Keratinocyte (primary cell): ENCODE data around the gene CDKN1B. TPM values are rescaled to one million over a fixed set of nuclear protein-coding genes. Genes with fewer than 3 reads are reported as not detected.

Experiments
- DNase-seq: peaks from one replicate; pipeline ENCODE4 v3.0.0-alpha.2; 2011; ENCODE audit warnings: low read depth, missing footprints, low spot score
- FAIRE-seq: peaks from 2 replicates; lab custom pipeline; 2011; peaks lifted over from hg19 to GRCh38; lab: Jason Lieb, UNC
- H2AFZ ChIP-seq: 2 replicates; pipeline ENCODE4 v1.6.0; 2012; ENCODE audit warnings: low read length, control low read depth, inconsistent platforms; ENCODE audit not compliant: control insufficient read depth
- H3K27ac ChIP-seq: 2 replicates; pipeline ENCODE4 v1.5.1; 2011; ENCODE audit warnings: low read length; ENCODE audit not compliant: control insufficient read depth, insufficient read depth
- H3K27me3 ChIP-seq: 3 replicates; pipeline ENCODE4 v1.6.0; 2011; ENCODE audit warnings: low read length; ENCODE audit not compliant: control insufficient read depth, insufficient read depth; ENCODE audit errors: extremely low read depth
- H3K36me3 ChIP-seq, 2 experiments: 2 replicates in 1 of 2; 3 replicates in 1 of 2; pipeline ENCODE4 v1.5.1; 2011; ENCODE audit warnings: low read length in 2 of 2, mild to moderate bottlenecking in 1 of 2; ENCODE audit not compliant: control insufficient read depth in 2 of 2, insufficient read depth in 2 of 2; ENCODE audit errors: extremely low read depth in 1 of 2
- H3K4me1 ChIP-seq: 3 replicates; pipeline ENCODE4 v1.5.1; 2011; ENCODE audit warnings: low read length; ENCODE audit not compliant: control insufficient read depth, insufficient read depth; ENCODE audit errors: extremely low read depth
- H3K4me2 ChIP-seq: 3 replicates; pipeline ENCODE4 v1.6.0; 2011; ENCODE audit warnings: low read depth, low read length; ENCODE audit not compliant: control insufficient read depth, insufficient read depth; ENCODE audit errors: extremely low read depth
- H3K4me3 ChIP-seq, 3 experiments: fragments of 200-600 bp in 1 of 3; sonication (generic) in 1 of 3; 2 replicates in 2 of 3; 3 replicates in 1 of 3; pipeline ENCODE4 v1.5.1; 2011 to 2016; ENCODE audit warnings: low read length in 3 of 3, mild to moderate bottlenecking in 3 of 3, control low read depth in 2 of 3, inconsistent platforms in 1 of 3, low read depth in 1 of 3, mixed read lengths in 1 of 3, mixed run types in 1 of 3, moderate library complexity in 1 of 3; ENCODE audit not compliant: control insufficient read depth in 2 of 3, insufficient read depth in 2 of 3; ENCODE audit errors: extremely low read depth in 1 of 3
- H3K79me2 ChIP-seq: 2 replicates; pipeline ENCODE4 v1.6.0; 2012; ENCODE audit warnings: low read length; ENCODE audit not compliant: control insufficient read depth, insufficient read depth
- H3K9ac ChIP-seq: 3 replicates; pipeline ENCODE4 v1.6.0; 2011; ENCODE audit warnings: low read length; ENCODE audit not compliant: control insufficient read depth, insufficient read depth; ENCODE audit errors: extremely low read depth
- H3K9me1 ChIP-seq: 3 replicates; pipeline ENCODE4 v1.6.0; 2011; ENCODE audit warnings: low read length; ENCODE audit not compliant: control insufficient read depth, insufficient read depth; ENCODE audit errors: extremely low read depth
- H3K9me3 ChIP-seq: 2 replicates; pipeline ENCODE4 v1.5.1; 2012; ENCODE audit warnings: low read depth, low read length; ENCODE audit not compliant: control insufficient read depth
- H4K20me1 ChIP-seq: 3 replicates; pipeline ENCODE4 v1.6.0; 2011; ENCODE audit warnings: low read length; ENCODE audit not compliant: control insufficient read depth, insufficient read depth; ENCODE audit errors: extremely low read depth
- CTCF ChIP-seq, 3 experiments: IDR thresholded peaks in 1 of 3; conservative IDR thresholded peaks in 1 of 3; optimal IDR thresholded peaks in 1 of 3; 2 replicates in 2 of 3; 3 replicates in 1 of 3; pipeline versions ENCODE3 to v1.5.1; 2011; ENCODE audit warnings: low read length in 3 of 3, mild to moderate bottlenecking in 3 of 3, moderate library complexity in 2 of 3, control low read depth in 1 of 3, inconsistent platforms in 1 of 3; ENCODE audit not compliant: insufficient read depth in 2 of 3; ENCODE audit errors: extremely low read depth in 1 of 3
- EZH2 ChIP-seq: IDR thresholded peaks from one replicate; pipeline ENCODE4 v1.6.1; 2012; ENCODE audit warnings: inconsistent platforms, mild to moderate bottlenecking, low read length, moderate library complexity
- dilution Hi-C: fragments of 300-500 bp; cut with MboI; formaldehyde crosslinking; loops from one replicate; pipeline ENCODE4 v1.7.0; 2020; ENCODE audit warnings: low sequenced_read_pairs; ENCODE audit not compliant: extremely low pct_ligation_motif_present
- polyA plus RNA-seq, 5 experiments: library from polyadenylated mRNA; depleted of rRNA in 3 of 5; stranded (reverse) in 3 of 5; stranded (forward) in 1 of 5; unstranded in 1 of 5; fragments of >200 nt; gene quantifications; 1 replicate in 1 of 5; 2 replicates in 3 of 5; 3 replicates in 1 of 5; pipeline versions ENCODE4 v1.2.1 to v1.2.3, GENCODE V29; 2011 to 2012; ENCODE audit warnings: missing spikeins in 2 of 5, low read depth in 1 of 5, low replicate concordance in 1 of 5

Gene CDKN1B
- polyA plus RNA-seq, 1 donor (not counting 4 experiments of a cell fraction or from before 2014, with no cell fraction given): 5.1 TPM

GRCh38 chr12:12705838-12706520, 11.2 kb upstream of the CDKN1B start:
- Histone ChIP-seq H3K79me2 (no peaks in the 10 kb centered on the region), H3K4me2 (no peak overlapping the region), H3K9ac (no peak overlapping the region), H3K4me1 (no peaks in the 10 kb centered on the region), H4K20me1 (no peaks in the 10 kb centered on the region), H3K36me3 (no peaks in the 10 kb centered on the region), H2AFZ (no peak overlapping the region), H3K4me3 (no peak overlapping the region), H3K27ac (no peak overlapping the region), H3K9me1 (no peaks in the 10 kb centered on the region), H3K9me3 (no peaks in the 10 kb centered on the region), H3K27me3 (no peaks in the 10 kb centered on the region)
- dilution Hi-C loops: no loop called here
- no peak for DNase-seq
- no peak for FAIRE-seq
- TF ChIP-seq EZH2 (no peak), CTCF (optimal IDR thresholded peaks at IDR 0.05 in 1 of 3, IDR thresholded peaks at IDR 0.05 in 1 of 3, conservative IDR thresholded peaks at IDR 0.05 in 1 of 3; ENCODE audit: extremely low read depth in 1 of 3, insufficient read depth in 2 of 3, low read length in 3 of 3) (no peak)

GRCh38 chr12:12713932-12714275, 3.3 kb upstream of the CDKN1B start:
- H3K4me2 ChIP-seq: peak overlapping the region; percentile 93

More at GRCh38 chr12:12713932-12714275, 3.3 kb upstream of the CDKN1B start:
- DNase-seq (no peak), FAIRE-seq (no peak)
- Histone ChIP-seq H3K4me3 (peak overlapping the region in 2 of 3 experiments; percentile 66 to 70), H3K79me2 (peaks cover 17% of the 10 kb centered on the region), H3K9me1 (no peaks in the 10 kb centered on the region), H3K9ac (peak overlapping the region; percentile 63), H3K36me3 (peaks cover 0 to 1% of the 10 kb centered on the region in 2 experiments), H3K27ac (peak overlapping the region; percentile 48), H4K20me1 (peaks cover 2% of the 10 kb centered on the region), H3K4me1 (peaks cover 26% of the 10 kb centered on the region), H3K27me3 (no peaks in the 10 kb centered on the region), H3K9me3 (no peaks in the 10 kb centered on the region), H2AFZ (peak overlapping the region; percentile 97)
- TF ChIP-seq CTCF (optimal IDR thresholded peaks at IDR 0.05 in 1 of 3, IDR thresholded peaks at IDR 0.05 in 1 of 3, conservative IDR thresholded peaks at IDR 0.05 in 1 of 3; ENCODE audit: extremely low read depth in 1 of 3, insufficient read depth in 2 of 3, low read length in 3 of 3) (no peak), EZH2 (no peak)
- dilution Hi-C loops: no loop called here
